Central memory CD8-positive, alpha-beta T cell (primary cell): ENCODE data around the gene GET3.
A peak's percentile ranks its signal among the peaks of the same experiment; 100 is the strongest.
"Not testable (repeated sequence)": the region's sequence is repeated elsewhere in the genome, so short reads cannot be mapped to it uniquely, and the experiment has no call there.

Source experiments
- ATAC-seq: fragments of 150-1000 bp; cut with Tn5 transposase; replicated peaks from 2 replicates; pipeline ENCODE4 v1.10.0; 2022; ENCODE audit warnings: mild to moderate bottlenecking, moderate FRiP score, moderate number of reproducible peaks; ENCODE audit not compliant: poor library complexity, severe bottlenecking; ENCODE audit errors: extremely low read depth
- DNase-seq, 2 donors: peaks; one replicate each; pipeline ENCODE4 v3.0.0; 2021; ENCODE audit warnings: low spot score in 2 of 2
- H3K27ac Mint-ChIP-seq: one replicate; pipeline ENCODE4 v1.8.0; 2022; ENCODE audit warnings: low read depth, mild to moderate bottlenecking, moderate library complexity, mixed read lengths
- H3K27me3 Mint-ChIP-seq: one replicate; pipeline ENCODE4 v1.8.0; 2022; ENCODE audit warnings: mixed read lengths
- H3K36me3 Mint-ChIP-seq: one replicate; pipeline ENCODE4 v1.8.0; 2022; ENCODE audit warnings: mild to moderate bottlenecking, moderate library complexity, mixed read lengths; ENCODE audit not compliant: insufficient read depth
- H3K4me1 Mint-ChIP-seq: one replicate; pipeline ENCODE4 v1.8.0; 2022; ENCODE audit warnings: mixed read lengths
- H3K4me3 Mint-ChIP-seq: one replicate; pipeline ENCODE4 v1.8.0; 2022; ENCODE audit warnings: mild to moderate bottlenecking, moderate library complexity, mixed read lengths
- H3K9me3 Mint-ChIP-seq: one replicate; pipeline ENCODE4 v1.8.0; 2022; ENCODE audit warnings: mixed read lengths

The GET3 gene

DNA sequence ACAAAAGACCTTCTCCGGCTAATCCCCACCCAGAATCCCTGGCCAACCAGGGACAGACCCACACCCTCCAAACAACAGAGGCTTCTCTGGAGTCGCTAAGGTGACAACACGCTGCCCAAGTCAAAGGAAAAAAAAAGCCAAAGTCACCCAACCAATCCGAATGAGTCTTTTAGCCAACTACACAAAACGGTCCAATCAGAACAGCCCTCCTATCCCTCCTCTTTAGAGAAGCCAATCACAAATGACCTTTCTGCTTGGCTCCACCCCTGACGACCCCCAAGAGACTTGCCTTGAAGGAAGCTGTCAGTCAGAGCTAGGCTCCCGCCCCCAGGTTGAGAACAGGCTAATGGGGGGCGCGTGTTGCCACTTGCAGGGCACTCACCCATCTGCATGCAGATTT lies 34.3 kb upstream of the GET3 start:
- H3K4me1 Mint-ChIP-seq: peaks cover 4% of the 10 kb centered on the region
- DNase-seq: no peak
- peaks cover 28% of the 10 kb centered on the region for H3K36me3 Mint-ChIP-seq
- no peak overlapping the region for H3K4me3 Mint-ChIP-seq
- H3K27me3 Mint-ChIP-seq: no peaks in the 10 kb centered on the region
- no peak for ATAC-seq
- H3K27ac Mint-ChIP-seq: no peak overlapping the region
- no peaks in the 10 kb centered on the region for H3K9me3 Mint-ChIP-seq

DNA sequence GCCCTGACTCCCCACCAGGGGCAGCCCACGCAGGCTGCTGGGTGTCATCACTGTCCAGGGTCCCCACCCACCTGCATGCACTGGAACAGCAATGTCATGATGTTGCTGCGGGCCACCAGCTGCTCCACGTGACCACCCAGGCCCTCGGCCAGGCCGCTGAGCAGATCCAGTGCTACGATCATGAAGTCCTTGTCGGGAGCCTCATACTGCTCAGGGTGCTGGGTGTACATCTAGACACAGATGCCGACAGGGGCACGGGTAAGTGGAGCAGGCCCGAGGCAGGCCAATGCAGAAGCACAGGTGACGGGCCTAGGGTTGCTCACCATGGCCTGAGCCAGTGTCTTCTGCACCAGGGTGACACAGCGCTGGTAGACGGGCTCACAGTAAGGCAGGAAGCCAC lies 32.1 kb upstream of the GET3 start:
- Mint-ChIP-seq H3K4me3 (no peak overlapping the region), H3K27me3 (no peaks in the 10 kb centered on the region), H3K4me1 (no peaks in the 10 kb centered on the region), H3K36me3 (peaks cover 30% of the 10 kb centered on the region), H3K27ac (no peak overlapping the region), H3K9me3 (no peaks in the 10 kb centered on the region)
- DNase-seq (no peak), ATAC-seq (no peak)

GRCh38 chr19:12705654-12706331 lies 31.5 kb upstream of the GET3 start:
- Mint-ChIP-seq H3K4me1 (no peaks in the 10 kb centered on the region), H3K9me3 (no peaks in the 10 kb centered on the region), H3K27ac (no peak overlapping the region), H3K4me3 (no peak overlapping the region), H3K27me3 (no peaks in the 10 kb centered on the region), H3K36me3 (peaks cover 30% of the 10 kb centered on the region)
- DNase-seq (no peak), ATAC-seq (no peak)

DNA sequence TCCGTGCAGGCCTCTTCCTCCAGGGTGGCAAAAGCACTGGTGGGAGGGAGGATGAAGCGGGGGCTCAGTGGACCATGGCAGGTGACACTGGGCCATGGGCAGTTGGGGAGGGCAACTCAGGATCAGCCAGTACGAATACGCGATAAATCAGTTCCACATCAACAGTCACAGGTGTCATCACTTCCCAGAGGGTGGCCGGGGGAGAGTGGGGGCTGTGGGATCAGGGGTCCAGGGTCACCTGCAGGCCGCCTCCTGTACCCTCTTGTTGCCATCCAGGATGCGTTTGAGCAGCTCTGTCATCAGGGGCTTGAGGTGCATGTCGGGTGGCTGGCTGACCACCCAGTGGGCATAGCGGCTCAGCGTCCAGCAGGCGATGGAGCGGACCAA lies 31.0 kb upstream of the GET3 start:
- DNase-seq: no peak
- Mint-ChIP-seq H3K27me3 (no peaks in the 10 kb centered on the region), H3K9me3 (no peaks in the 10 kb centered on the region), H3K4me3 (no peak overlapping the region), H3K27ac (no peak overlapping the region), H3K4me1 (no peaks in the 10 kb centered on the region), H3K36me3 (peaks cover 32% of the 10 kb centered on the region)
- no peak for ATAC-seq

GRCh38 chr19:12708641-12709040 lies 28.7 kb upstream of the GET3 start:
- H3K27me3 Mint-ChIP-seq: no peaks in the 10 kb centered on the region
- H3K27ac Mint-ChIP-seq: no peak overlapping the region
- no peak overlapping the region for H3K4me3 Mint-ChIP-seq
- H3K9me3 Mint-ChIP-seq: no peaks in the 10 kb centered on the region
- H3K4me1 Mint-ChIP-seq: peaks cover 6% of the 10 kb centered on the region
- DNase-seq (no peak), ATAC-seq (no peak)
- peaks cover 29% of the 10 kb centered on the region for H3K36me3 Mint-ChIP-seq

GRCh38 chr19:12711187-12711586 lies 26.1 kb upstream of the GET3 start:
- Mint-ChIP-seq H3K4me3 (no peak overlapping the region), H3K9me3 (no peaks in the 10 kb centered on the region), H3K27me3 (no peaks in the 10 kb centered on the region), H3K27ac (no peak overlapping the region), H3K36me3 (peaks cover 28% of the 10 kb centered on the region), H3K4me1 (peaks cover 6% of the 10 kb centered on the region)
- ATAC-seq: no peak
- DNase-seq: no peak

DNA sequence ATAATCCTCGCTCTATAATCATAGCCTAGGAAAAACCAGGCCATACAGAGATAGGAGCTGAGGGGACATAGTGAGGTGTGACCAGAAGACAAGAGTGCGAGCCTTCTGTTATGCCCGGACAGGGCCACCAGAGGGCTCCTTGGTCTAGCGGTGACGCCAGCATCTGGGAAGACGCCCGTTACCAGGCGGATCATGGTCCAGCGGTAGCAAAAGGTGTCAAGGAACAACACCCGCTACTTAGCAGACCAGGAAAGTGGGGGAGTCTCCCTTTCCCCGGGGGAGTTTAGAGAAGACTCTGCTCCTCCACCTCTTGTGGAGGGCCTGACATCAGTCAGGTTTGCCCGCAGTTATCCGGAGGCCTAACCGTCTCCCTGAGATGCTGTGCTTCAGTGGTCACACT lies 25.2 kb upstream of the GET3 start:
- ATAC-seq, H3K27ac Mint-ChIP-seq, H3K4me3 Mint-ChIP-seq, H3K27me3 Mint-ChIP-seq, H3K4me1 Mint-ChIP-seq, DNase-seq, H3K9me3 Mint-ChIP-seq: not testable (repeated sequence)
- peaks cover 26% of the 10 kb centered on the region for H3K36me3 Mint-ChIP-seq

DNA sequence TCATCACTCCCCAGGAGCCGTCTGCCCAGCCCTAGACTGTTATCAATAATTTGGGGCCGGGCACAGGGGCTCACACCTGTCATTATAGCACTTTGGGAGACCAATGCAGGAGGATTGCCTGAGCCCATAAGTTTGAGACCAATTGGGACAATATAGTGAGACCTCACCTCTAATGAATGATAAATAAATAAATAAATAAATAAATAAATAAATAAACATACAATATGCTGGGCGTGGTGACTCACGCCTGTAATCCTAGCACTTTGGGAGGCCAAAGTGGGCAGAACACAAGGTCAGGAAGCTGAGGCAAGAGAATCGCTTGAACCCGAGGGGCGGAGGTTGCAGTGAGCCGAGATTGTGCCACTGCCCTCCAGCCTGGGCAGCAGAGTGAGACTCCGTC lies 24.0 kb upstream of the GET3 start:
- H3K27me3 Mint-ChIP-seq, ATAC-seq, H3K4me1 Mint-ChIP-seq, H3K9me3 Mint-ChIP-seq, DNase-seq, H3K27ac Mint-ChIP-seq, H3K4me3 Mint-ChIP-seq: not testable (repeated sequence)
- H3K36me3 Mint-ChIP-seq: peaks cover 28% of the 10 kb centered on the region

DNA sequence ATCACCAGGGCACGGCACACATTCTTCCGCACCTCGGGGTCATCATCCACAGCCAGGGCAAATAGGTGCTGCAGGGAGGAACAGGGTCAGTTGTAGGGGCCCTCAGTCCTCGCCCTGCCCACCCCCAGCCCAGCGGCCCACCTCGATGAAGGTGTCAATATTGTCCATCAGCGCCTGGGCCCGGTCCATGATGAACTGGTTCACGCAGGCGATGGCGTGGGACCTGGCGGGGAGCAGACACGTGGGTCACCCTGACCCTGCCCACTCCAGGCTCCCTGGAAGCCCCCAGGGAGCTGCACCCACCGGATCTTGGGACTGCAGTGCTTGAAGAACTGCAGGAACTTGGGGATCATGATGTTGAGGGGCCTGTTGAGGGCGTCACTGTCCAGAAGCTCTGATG lies 22.2 kb upstream of the GET3 start:
- H3K27ac Mint-ChIP-seq: no peak overlapping the region

DNA sequence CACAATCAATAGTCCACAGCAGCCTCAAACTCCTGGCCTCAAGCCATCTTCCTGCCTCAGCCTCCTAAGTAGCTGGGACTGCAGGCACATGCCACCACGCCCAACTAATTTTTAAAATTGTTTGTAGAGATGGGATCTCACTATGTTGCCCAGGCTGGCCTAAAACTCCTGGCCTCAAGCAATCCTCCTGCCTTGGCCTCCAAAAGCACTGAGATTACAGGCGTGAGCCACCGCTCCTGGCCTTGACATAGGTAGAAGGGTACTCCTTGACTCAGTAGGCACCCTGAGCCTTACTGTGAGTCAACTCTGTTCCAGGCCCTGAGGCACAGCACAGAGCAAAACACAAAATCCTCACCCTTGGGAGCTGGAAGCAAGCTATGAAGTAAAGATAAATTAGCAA lies 21.4 kb upstream of the GET3 start:
- H3K36me3 Mint-ChIP-seq: peaks cover 28% of the 10 kb centered on the region

More for the DNA sequence above, 22.2 kb upstream of the GET3 start:
- no peak overlapping the region for H3K4me3 Mint-ChIP-seq
- H3K9me3 Mint-ChIP-seq: no peaks in the 10 kb centered on the region
- DNase-seq (no peak), ATAC-seq (no peak)
- peaks cover 28% of the 10 kb centered on the region for H3K36me3 Mint-ChIP-seq
- no peaks in the 10 kb centered on the region for H3K27me3 Mint-ChIP-seq
- H3K4me1 Mint-ChIP-seq: peaks cover 11% of the 10 kb centered on the region

GRCh38 chr19:12720296-12720695 lies 17.0 kb upstream of the GET3 start:
- peak overlapping the region; percentile 95 for H3K27ac Mint-ChIP-seq
- H3K4me1 Mint-ChIP-seq: peaks cover 39% of the 10 kb centered on the region

More for the DNA sequence above, 21.4 kb upstream of the GET3 start:
- Mint-ChIP-seq H3K4me3 (no peak overlapping the region), H3K27me3 (no peaks in the 10 kb centered on the region), H3K27ac (no peak overlapping the region), H3K9me3 (no peaks in the 10 kb centered on the region), H3K4me1 (peaks cover 17% of the 10 kb centered on the region)
- no peak for ATAC-seq
- no peak for DNase-seq

DNA sequence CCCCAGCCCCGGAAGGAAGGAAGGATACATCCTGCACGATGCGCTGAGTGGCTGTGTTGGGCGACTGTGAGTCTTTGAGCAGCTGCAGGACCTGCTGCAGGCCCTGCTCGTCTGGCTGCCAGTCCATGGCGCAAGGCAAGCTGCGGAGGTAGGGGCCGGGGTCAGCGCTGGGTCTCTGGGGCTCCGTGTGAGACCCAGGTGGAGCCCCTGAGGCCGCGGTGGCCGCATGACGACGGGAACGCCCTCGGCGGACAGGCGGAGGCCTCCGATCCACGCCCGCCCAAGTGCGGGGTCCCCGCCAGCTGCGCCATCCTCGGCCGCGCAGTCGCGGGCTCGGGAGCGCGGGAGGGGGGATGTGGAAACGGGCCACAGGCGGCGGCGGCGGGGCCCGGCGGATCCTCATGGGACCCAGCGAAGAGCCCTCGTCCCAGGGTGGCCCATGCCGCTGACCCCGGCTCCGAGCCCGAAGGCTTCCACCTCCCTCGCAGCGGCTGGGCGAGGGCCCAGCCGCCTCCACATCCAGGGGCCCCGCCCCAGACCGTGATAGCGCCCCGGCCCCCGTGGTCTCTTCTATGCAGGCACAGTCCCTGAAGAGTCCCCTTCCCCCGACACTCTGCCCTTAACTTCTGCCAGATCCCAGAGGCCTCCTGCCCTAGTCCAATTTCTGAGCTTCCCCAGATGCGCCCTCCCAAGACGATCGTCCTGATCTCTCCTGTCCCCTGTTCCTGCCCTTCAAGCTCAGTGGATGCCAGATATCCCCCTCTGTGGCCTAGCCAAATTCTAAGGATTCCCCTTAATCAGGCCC lies 16.2 kb upstream of the GET3 start:
- peaks cover 39% of the 10 kb centered on the region for H3K4me1 Mint-ChIP-seq
- DNase-seq (no peak), ATAC-seq (no peak)
- peaks cover 24% of the 10 kb centered on the region for H3K36me3 Mint-ChIP-seq
- H3K27ac Mint-ChIP-seq: peak overlapping the region; percentile 95
- H3K27me3 Mint-ChIP-seq: no peaks in the 10 kb centered on the region
- H3K9me3 Mint-ChIP-seq: no peaks in the 10 kb centered on the region
- H3K4me3 Mint-ChIP-seq: peak overlapping the region; percentile 89

More at GRCh38 chr19:12720296-12720695, 17.0 kb upstream of the GET3 start:
- no peaks in the 10 kb centered on the region for H3K27me3 Mint-ChIP-seq
- no peaks in the 10 kb centered on the region for H3K9me3 Mint-ChIP-seq
- H3K4me3 Mint-ChIP-seq: peak overlapping the region; percentile 89
- peaks cover 27% of the 10 kb centered on the region for H3K36me3 Mint-ChIP-seq
- no peak for DNase-seq
- no peak for ATAC-seq
